Tibial nerve (tissue), 4 donors: ENCODE results near the gene RNF145. TPM values are rescaled to one million over a fixed set of nuclear protein-coding genes. Genes with fewer than 3 reads are reported as not detected.
"Not testable (repeated sequence)": the region's sequence is repeated elsewhere in the genome, so short reads cannot be mapped to it uniquely, and the experiment has no call there.

Experiments
- DNase-seq, 2 donors: peaks; one replicate each; pipeline ENCODE4 v3.0.0-alpha.2; 2019; ENCODE audit warnings: low spot score in 2 of 2
- H3K27ac ChIP-seq, 4 donors: fragments of 200-600 bp; sonication (generic) in 3 of 4; one replicate each; pipeline ENCODE4 v1.5.1; 2017 to 2019; ENCODE audit warnings: mild to moderate bottlenecking in 1 of 4
- H3K27me3 ChIP-seq, 2 donors: fragments of 200-600 bp; sonication (generic) in 1 of 2; one replicate each; pipeline versions ENCODE4 v1.5.1 to v1.6.0; 2017 to 2019
- H3K36me3 ChIP-seq, 3 donors: fragments of 200-600 bp; sonication (generic); one replicate each; pipeline ENCODE4 v1.5.1; 2018 to 2019
- H3K4me1 ChIP-seq, 4 donors: fragments of 200-600 bp; sonication (generic) in 3 of 4; one replicate each; pipeline ENCODE4 v1.5.1; 2017 to 2019
- H3K4me3 ChIP-seq, 4 donors: fragments of 200-600 bp; sonication (generic) in 3 of 4; one replicate each; pipeline ENCODE4 v1.5.1; 2017 to 2019; ENCODE audit warnings: mild to moderate bottlenecking in 1 of 4, moderate library complexity in 1 of 4
- H3K9me3 ChIP-seq, 4 donors: fragments of 200-600 bp; sonication (generic) in 3 of 4; one replicate each; pipeline ENCODE4 v1.5.1; 2017 to 2019
- CTCF ChIP-seq, 5 experiments: fragments of 200-600 bp in 3 of 5; fragments of 450-650 bp in 2 of 5; sonication (generic) in 3 of 5; IDR thresholded peaks; one replicate each; pipeline ENCODE4 v1.5.1; 2016 to 2019; ENCODE audit warnings: antibody characterized with exemption in 5 of 5, mild to moderate bottlenecking in 3 of 5, moderate library complexity in 2 of 5
- EP300 ChIP-seq, 2 donors: sonication (generic); formaldehyde crosslinking; IDR thresholded peaks; one replicate each; pipeline ENCODE4 v1.6.1; 2017; ENCODE audit warnings: antibody characterized with exemption in 2 of 2, mild to moderate bottlenecking in 1 of 2
- POLR2A ChIP-seq, 2 donors: fragments of 450-650 bp; IDR thresholded peaks; one replicate each; pipeline ENCODE4 v1.6.1; 2017; ENCODE audit warnings: antibody characterized with exemption in 2 of 2, mild to moderate bottlenecking in 2 of 2, moderate library complexity in 2 of 2
- WGBS, 2 donors: methylation state at CpG; one replicate each; pipeline ENCODE4 v1.1.5; 2018; 5-methylcytosine and 5-hydroxymethylcytosine counted together
- total RNA-seq, 4 donors: library from RNA; depleted of rRNA; stranded (reverse); fragments of >200 nt; gene quantifications; one replicate each; pipeline ENCODE4 v1.1.0, GENCODE V29; 2016

RNF145 gene
- total RNA-seq, 4 donors from 2014 or later: 40.2 to 65.1 (median 50.4) TPM

GRCh38 chr5:159241946-159242552 lies 32.7 kb upstream of the RNF145 start:
- DNase-seq: no peak
- no peaks in the 10 kb centered on the region for H3K9me3 ChIP-seq
- H3K4me3 ChIP-seq: no peak overlapping the region
- peaks cover 0 to 12% of the 10 kb centered on the region in 2 donors for H3K27me3 ChIP-seq
- 41 to 43% methylated on average over 2 of the region's 2 CpGs for WGBS, 2 donors
- H3K27ac ChIP-seq: no peak overlapping the region
- TF ChIP-seq EP300 (IDR thresholded peaks at IDR 0.05): no peak
- no peak for TF ChIP-seq POLR2A (IDR thresholded peaks at IDR 0.05)
- TF ChIP-seq CTCF (IDR thresholded peaks at IDR 0.05): no peak
- no peaks in the 10 kb centered on the region for H3K4me1 ChIP-seq
- no peaks in the 10 kb centered on the region for H3K36me3 ChIP-seq

GRCh38 chr5:159240301-159240870 lies 31.0 kb upstream of the RNF145 start:
- no peak for DNase-seq
- 75 to 78% methylated on average over 4 of the region's 4 CpGs for WGBS, 2 donors

GRCh38 chr5:159235871-159236520 lies 26.6 kb upstream of the RNF145 start:
- H3K27ac ChIP-seq, H3K4me3 ChIP-seq, H3K27me3 ChIP-seq, DNase-seq, H3K9me3 ChIP-seq, H3K4me1 ChIP-seq, H3K36me3 ChIP-seq: not testable (repeated sequence)
- WGBS, 2 donors: 91 to 95% methylated on average over 2 of the region's 2 CpGs

More at GRCh38 chr5:159240301-159240870, 31.0 kb upstream of the RNF145 start:
- TF ChIP-seq POLR2A (IDR thresholded peaks at IDR 0.05) (no peak), EP300 (IDR thresholded peaks at IDR 0.05) (no peak), CTCF (IDR thresholded peaks at IDR 0.05) (no peak)
- Histone ChIP-seq H3K36me3 (no peaks in the 10 kb centered on the region), H3K9me3 (no peaks in the 10 kb centered on the region), H3K4me1 (no peaks in the 10 kb centered on the region), H3K27me3 (peaks cover 0 to 5% of the 10 kb centered on the region in 2 donors), H3K4me3 (no peak overlapping the region), H3K27ac (no peak overlapping the region)

- no peaks in the 10 kb centered on the region for H3K9me3 ChIP-seq
- H3K4me3 ChIP-seq: no peak overlapping the region
- TF ChIP-seq CTCF (IDR thresholded peaks at IDR 0.05): no peak
- TF ChIP-seq POLR2A (IDR thresholded peaks at IDR 0.05): no peak
- H3K4me1 ChIP-seq: no peaks in the 10 kb centered on the region
- no peak for DNase-seq
- H3K27ac ChIP-seq: no peak overlapping the region
- 95 to 96% methylated on average over 2 of the region's 2 CpGs for WGBS, 2 donors
- no peaks in the 10 kb centered on the region for H3K36me3 ChIP-seq
- no peaks in the 10 kb centered on the region for H3K27me3 ChIP-seq
Measured at GRCh38 chr5:159231167-159231566, 21.8 kb upstream of the RNF145 start.

GRCh38 chr5:159230657-159231056 lies 21.3 kb upstream of the RNF145 start:
- Histone ChIP-seq H3K27me3 (no peaks in the 10 kb centered on the region), H3K9me3 (no peaks in the 10 kb centered on the region), H3K4me3 (no peak overlapping the region), H3K36me3 (no peaks in the 10 kb centered on the region), H3K4me1 (no peaks in the 10 kb centered on the region), H3K27ac (no peak overlapping the region)
- TF ChIP-seq EP300 (IDR thresholded peaks at IDR 0.05) (no peak), CTCF (IDR thresholded peaks at IDR 0.05) (no peak), POLR2A (IDR thresholded peaks at IDR 0.05) (no peak)
- DNase-seq: no peak
- WGBS, 2 donors: 67 to 78% methylated on average over 3 of the region's 3 CpGs

GRCh38 chr5:159228097-159228496 lies 18.7 kb upstream of the RNF145 start:
- not testable (repeated sequence) for H3K27ac ChIP-seq, H3K36me3 ChIP-seq, H3K27me3 ChIP-seq, DNase-seq, H3K9me3 ChIP-seq, H3K4me1 ChIP-seq, H3K4me3 ChIP-seq
- 78 to 82% methylated on average over 5 of the region's 5 CpGs for WGBS, 2 donors
